HG02610 (cell line): ENCODE results near the gene CHCHD3.

Experiments used
- ATAC-seq: cut with Tn5 transposase; IDR thresholded peaks from one replicate; pipeline ENCODE4 v1.9.1; 2021; ENCODE audit warnings: mild to moderate bottlenecking, moderate library complexity; ENCODE audit not compliant: unreplicated experiment

CHCHD3 gene

GRCh38 chr7:133081599-133082389 is at the start of gene CHCHD3:
Gene CHCHD3, minus strand, starts transcription at chr7:133082090. Its CDS starts 153 bp downstream, at chr7:133081937.
- peak; percentile 100 for ATAC-seq

DNA sequence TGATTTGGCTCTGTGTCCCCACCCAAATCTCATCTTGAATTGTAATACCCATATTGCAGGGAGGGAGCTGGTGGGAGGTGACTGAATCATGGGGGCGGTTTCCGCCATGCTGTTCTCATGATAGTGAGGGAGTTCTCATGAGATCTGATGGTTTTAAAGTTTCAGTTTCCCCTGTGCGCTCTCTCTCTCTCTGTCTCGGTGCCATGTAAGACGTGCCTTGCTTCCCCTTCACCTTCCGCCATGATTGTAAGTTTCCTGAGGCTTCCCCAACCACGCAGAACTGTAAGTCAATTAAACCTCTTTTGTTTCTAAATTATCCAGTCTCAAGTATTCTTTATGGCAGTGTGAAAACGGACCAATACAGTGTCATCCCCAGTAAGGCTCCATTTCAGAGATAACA is 48.3 kb upstream of the CHCHD3 start:
- no peak for ATAC-seq

DNA sequence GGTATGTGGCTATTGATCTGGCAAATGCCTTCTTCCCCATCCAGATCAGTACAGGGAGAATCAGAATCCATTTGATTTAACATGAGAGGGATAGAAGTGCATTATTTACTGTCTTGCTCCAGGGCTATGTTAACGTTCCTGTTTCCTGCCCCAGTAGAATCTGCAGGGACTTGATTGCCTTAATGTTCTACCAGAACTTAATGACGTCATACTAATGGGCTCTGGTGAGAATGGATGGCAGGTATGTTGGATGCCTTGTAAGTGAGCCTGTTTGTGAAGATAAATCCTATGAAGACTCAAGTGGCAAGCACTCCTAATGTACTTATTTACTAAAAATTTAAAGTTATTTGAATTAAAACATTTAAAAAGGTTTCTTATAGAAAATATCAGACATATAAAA is 44.5 kb upstream of the CHCHD3 start:
- no peak for ATAC-seq

GRCh38 chr7:133124974-133125373 is 43.1 kb upstream of the CHCHD3 start:
- ATAC-seq: no peak

DNA sequence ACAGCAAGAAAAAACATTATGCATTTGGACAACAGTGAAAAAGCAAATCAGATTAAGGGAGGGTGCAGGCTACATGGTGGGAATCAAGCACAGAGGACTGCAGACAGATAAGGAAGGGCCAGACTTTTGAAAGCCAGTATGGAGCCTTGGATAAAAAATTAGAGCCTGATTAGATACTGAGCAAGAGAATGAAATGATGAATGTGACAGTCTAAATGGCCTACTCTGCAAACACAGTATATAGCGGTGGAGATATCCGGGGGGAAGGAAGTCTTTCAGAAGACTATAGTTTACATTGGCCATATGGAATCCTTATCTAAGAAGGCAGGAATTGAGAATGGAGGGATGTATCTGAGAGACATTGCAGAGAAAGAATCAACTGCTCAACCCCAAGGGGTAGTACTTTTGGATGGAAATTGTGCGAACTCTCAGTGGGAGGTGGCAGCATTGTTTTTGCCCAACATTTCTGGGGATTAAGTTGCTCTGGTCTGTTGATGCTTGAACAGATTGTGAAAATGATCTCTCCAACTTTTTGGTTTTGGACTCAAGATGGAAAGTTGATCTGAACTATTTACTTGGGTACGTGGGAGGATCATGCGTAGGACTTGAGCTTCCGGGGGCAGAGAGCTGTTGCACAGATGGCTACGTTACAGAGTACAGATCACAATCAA is 39.4 kb upstream of the CHCHD3 start:
- ATAC-seq: no peak

DNA sequence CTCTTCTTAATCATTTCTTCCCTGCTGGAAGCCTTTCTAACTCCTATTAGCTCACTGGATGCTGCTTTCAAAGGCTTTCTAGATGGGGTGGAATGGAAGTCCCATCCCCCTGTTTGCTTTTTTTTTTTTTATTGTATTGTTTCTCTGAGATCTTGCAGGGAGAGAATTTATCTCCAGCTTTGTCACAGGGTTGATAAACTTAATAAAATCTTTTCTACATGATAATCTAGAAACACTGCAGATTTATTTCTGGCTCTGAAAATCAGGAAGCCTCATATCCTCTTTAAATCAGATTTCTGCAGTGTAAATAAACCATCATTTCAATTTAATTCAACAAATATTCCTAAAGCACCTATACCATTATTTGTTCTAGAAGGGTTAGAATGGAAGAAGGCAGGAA is 37.2 kb upstream of the CHCHD3 start:
- ATAC-seq: no peak

GRCh38 chr7:133118261-133118660 is 36.4 kb upstream of the CHCHD3 start:
- no peak for ATAC-seq

DNA sequence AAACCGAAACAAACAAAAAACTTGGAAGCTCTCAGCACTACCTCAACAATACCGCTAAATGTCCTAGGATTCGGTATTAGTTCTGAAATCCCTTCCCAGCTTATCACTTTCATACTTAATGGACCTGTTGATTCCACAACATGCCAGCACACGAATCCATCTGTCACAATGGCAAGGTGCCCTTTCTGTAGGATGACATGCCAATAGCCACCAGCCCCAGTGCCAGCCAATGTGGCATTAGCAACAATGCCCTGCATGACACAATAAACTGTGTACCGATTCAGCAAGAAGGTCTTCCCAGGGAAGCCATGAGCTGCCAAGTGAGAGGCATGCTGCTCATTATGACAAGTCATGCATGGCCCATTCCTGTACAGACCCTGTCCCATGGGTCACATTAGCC is 35.6 kb upstream of the CHCHD3 start:
- ATAC-seq: no peak

DNA sequence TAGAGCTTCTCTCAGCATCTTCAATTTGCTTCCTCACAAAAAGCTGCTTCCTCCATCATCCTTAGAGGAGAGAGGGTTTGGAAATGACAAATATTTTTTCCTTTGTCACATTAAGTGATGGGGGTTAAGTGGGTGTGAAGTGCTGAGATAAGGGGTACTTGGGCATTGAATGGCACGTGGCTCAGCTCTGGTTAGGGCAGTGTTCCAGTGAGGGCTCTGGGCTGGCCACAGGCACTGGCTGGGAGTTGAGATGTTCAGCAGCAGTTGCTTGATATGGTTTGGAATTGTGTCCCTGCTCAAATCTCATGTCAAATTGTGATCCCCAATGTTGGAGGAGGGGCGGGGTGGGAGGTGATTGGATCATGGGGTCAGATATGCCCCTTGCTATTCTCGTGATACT is 33.7 kb upstream of the CHCHD3 start:
- ATAC-seq: no peak

GRCh38 chr7:133114519-133114918 is 32.6 kb upstream of the CHCHD3 start:
- no peak for ATAC-seq

DNA sequence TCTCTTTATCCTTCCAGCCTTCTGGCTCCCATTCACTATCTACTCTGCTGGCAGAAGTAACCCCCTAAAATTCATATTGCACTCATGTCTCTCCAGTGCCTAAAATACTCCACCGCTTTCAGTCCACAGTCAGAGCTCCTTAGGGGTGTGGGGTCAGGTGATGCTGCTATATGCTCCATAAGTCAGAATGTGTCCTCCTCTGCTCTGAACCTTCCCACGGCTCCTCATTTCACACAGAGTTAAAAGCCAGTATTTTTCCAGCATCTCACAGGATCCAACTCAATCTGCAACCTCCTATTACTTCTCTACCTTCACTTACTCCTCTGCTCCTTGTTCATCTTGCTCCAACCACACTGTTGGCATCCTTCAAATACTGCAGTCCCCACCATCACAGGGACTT is 31.1 kb upstream of the CHCHD3 start:
- ATAC-seq: no peak

GRCh38 chr7:133112335-133112734 is 30.4 kb upstream of the CHCHD3 start:
- ATAC-seq: no peak

- ATAC-seq: no peak
Measured at GRCh38 chr7:133110312-133110711, 28.4 kb upstream of the CHCHD3 start.

DNA sequence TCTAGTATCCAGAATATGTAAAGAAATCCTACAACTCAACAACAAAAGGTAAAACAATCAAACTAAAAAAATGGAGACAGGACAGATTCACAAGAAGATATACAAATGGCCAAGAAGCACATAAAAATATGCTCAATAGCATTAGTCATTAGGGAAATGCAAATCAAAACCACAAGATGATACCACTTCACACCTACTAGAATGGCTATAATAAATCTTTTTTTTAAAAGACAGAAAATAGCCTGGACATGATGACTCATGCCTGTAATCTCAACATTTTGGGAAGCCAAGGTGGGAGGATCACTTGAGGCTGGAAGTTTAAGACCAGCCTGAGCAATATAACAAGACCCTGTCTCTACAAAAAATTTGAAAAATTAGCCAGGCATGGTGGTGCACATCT is 27.9 kb upstream of the CHCHD3 start:
- ATAC-seq: no peak

DNA sequence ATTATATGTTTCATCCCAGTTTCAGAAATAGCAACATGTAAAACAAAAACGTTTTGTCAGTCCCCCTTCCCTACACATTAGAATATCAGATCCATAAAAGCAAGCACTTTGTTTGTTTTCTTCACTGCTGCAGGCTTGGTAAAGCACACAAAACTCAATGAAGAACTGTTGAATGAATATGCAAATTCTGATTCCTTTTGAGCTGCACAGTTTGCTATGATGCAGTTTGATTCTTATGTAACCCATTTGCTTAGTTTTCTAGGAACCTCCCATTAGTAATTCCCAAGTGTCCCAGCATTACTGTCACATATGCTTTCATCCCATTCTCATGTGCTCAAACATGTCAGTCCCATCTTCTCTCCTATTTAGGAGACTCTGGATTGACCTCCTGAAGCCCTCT is 26.1 kb upstream of the CHCHD3 start:
- ATAC-seq: no peak

GRCh38 chr7:133102276-133103060 is 20.6 kb upstream of the CHCHD3 start:
- no peak for ATAC-seq

DNA sequence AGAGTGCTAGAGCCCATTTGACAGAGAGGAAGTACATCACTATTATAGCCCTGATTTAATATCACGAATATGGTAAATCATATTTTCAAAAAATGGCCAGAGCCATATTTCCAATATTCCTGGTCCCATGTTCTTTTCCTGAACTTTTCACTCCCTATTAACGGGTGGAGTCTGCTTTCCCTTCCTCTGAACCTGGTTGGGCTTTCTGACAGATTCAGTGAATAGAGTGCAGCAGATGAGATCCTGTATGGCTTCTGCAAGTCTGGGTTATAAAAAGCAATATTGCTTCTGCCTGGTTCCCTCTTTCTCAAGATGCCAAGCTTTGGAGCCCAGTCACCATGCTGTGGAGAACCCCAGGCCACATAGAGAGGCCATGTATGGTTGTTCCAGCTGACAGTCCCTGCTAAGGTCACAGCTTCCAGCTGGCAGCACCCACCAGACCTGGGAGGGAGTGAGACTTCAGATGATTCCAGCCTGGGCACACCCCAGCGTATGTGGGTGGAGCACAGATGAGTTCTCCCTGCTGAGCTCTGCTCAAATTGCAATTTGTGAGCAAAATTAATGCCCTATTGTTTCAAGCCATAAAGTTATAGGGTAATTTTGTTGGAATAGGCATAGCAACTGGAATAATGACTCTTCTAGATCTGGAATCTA is 17.9 kb upstream of the CHCHD3 start:
- no peak for ATAC-seq

- no peak for ATAC-seq
Measured at GRCh38 chr7:133095119-133095671, 13.3 kb upstream of the CHCHD3 start.

DNA sequence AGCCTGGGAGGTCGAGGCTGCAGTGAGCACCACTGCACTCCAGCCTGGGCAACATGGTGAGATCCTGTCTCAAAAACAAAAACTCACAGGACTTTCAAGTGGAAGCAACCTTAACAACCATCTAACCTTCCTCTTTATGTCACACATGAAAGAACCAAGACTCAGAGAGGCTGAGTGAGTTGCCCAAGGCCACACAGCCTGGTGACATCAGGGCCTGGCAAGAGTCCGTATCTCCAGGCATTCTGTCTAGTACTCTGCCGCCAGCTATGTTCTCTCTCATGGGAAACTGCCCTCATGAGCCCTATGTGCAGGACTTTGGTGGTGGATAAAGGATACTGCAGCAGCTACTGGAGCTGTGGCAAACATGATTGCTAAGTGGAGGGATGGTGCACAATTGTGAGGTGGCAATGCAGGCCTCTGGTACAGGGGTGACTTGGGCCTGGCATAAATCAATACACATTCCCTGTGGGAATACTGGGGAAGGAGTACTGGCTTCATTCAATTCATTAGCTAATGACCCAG is 10.1 kb upstream of the CHCHD3 start:
- ATAC-seq: no peak

DNA sequence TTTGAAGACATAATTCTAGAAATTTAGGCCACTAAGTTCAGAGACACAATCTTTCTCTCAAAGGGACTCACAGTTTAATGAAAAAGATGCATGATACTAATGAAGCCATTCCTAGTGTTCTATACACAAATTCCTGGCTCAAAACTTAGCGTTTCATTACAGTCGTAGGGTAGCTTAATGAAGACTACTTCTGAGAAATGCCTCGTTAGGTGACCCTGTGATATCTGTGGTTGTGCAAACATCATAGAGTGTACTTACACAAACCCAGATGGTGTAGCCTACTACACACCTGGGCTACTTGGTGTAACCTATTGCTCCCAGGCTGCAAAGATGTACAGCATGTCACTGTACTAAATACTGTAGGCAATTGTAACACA is 488 bp upstream of the CHCHD3 start:
- no peak for ATAC-seq

DNA sequence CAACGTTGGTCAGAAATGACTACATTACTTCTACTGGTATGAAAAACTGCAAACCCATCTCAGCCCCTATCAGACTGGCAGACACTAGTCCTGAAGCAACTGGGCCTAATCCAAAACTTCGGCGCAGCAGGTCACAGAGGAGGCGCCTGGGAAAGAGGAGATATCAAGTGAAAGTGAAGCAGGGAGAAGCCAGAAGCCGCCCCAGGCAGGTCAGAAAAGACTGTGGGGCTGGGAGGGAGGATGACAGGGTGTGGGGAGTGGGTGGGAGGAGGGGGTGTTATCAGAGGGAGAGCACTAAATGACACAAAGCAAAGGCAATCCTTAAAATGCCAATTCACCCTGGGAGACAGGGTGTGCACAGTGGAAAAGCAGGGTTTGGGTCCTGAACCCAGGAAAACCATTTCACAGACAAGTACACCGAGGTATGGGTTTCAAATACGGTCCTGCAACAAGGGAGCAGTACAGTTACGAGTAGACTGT is 731 bp downstream of the CHCHD3 start:
- ATAC-seq: no peak
